GM23338 (cell line): ENCODE data around the gene BHLHE41. TPM values are rescaled to one million over a fixed set of nuclear protein-coding genes. Genes with fewer than 3 reads are reported as not detected.

Source experiments
- ATAC-seq: fragments of 200-7000 bp; cut with Tn5 transposase; 3 replicates; pipeline ENCODE4 v1.9.1; 2020
- DNase-seq: peaks from one replicate; pipeline ENCODE4 v3.0.0-alpha.2; 2015; ENCODE audit warnings: low spot score
- H2AFZ ChIP-seq: fragments of 200-600 bp; sonication (generic); 2 replicates; pipeline ENCODE4 v1.8.0; 2016; ENCODE audit warnings: antibody characterized with exemption, mild to moderate bottlenecking, moderate library complexity
- H3F3A ChIP-seq: fragments of 200-600 bp; sonication (generic); replicated peaks from 2 replicates; pipeline ENCODE4 v1.8.0; 2017; ENCODE audit warnings: antibody characterized with exemption, mixed run types, low read depth
- H3K27ac ChIP-seq: fragments of 200-600 bp; sonication (generic); 2 replicates; pipeline ENCODE4 v1.6.1; 2016; ENCODE audit warnings: low read depth
- H3K27me3 ChIP-seq: fragments of 200-600 bp; sonication (generic); 2 replicates; pipeline ENCODE4 v1.8.0; 2016; ENCODE audit warnings: mild to moderate bottlenecking, mixed run types, moderate library complexity; ENCODE audit not compliant: insufficient read depth
- H3K36me3 ChIP-seq: fragments of 200-600 bp; sonication (generic); 2 replicates; pipeline ENCODE4 v1.8.0; 2016; ENCODE audit warnings: mild to moderate bottlenecking; ENCODE audit not compliant: insufficient read depth
- H3K4me1 ChIP-seq: fragments of 200-600 bp; sonication (generic); 2 replicates; pipeline ENCODE4 v1.8.0; 2016; ENCODE audit warnings: mild to moderate bottlenecking, moderate library complexity; ENCODE audit not compliant: insufficient read depth
- H3K4me2 ChIP-seq: fragments of 200-600 bp; sonication (generic); 2 replicates; pipeline ENCODE4 v1.7.1; 2017; ENCODE audit warnings: mixed run types
- H3K4me3 ChIP-seq: fragments of 200-600 bp; sonication (generic); 2 replicates; pipeline ENCODE4 v1.6.1; 2016; ENCODE audit warnings: mixed run types
- H3K79me2 ChIP-seq: fragments of 200-600 bp; sonication (generic); replicated peaks from 2 replicates; pipeline ENCODE4 v1.8.0; 2017; ENCODE audit warnings: mild to moderate bottlenecking; ENCODE audit not compliant: insufficient read depth
- H3K9me2 ChIP-seq: fragments of 200-600 bp; sonication (generic); 2 replicates; pipeline ENCODE4 v1.8.0; 2017; ENCODE audit not compliant: insufficient read depth
- H4K20me1 ChIP-seq: fragments of 200-600 bp; sonication (generic); replicated peaks from 2 replicates; pipeline ENCODE4 v1.8.0; 2017; ENCODE audit warnings: mild to moderate bottlenecking; ENCODE audit not compliant: insufficient read depth
- H3K27ac Mint-ChIP-seq: 2 replicates; pipeline ENCODE4 v1.8.0; 2020; ENCODE audit warnings: inconsistent platforms, mild to moderate bottlenecking, moderate library complexity, mixed read lengths
- H3K27me3 Mint-ChIP-seq: 3 replicates; pipeline ENCODE4 v1.8.0; 2022; ENCODE audit warnings: low read depth, mild to moderate bottlenecking, moderate library complexity, mixed read lengths, inconsistent platforms; ENCODE audit not compliant: insufficient read depth, poor library complexity
- H3K36me3 Mint-ChIP-seq: 3 replicates; pipeline ENCODE4 v1.8.0; 2021; ENCODE audit warnings: low read depth, mild to moderate bottlenecking, inconsistent platforms, moderate library complexity, mixed read lengths
- H3K4me1 Mint-ChIP-seq: 3 replicates; pipeline ENCODE4 v1.8.0; 2020; ENCODE audit warnings: mild to moderate bottlenecking, inconsistent platforms, mixed read lengths
- H3K4me3 Mint-ChIP-seq: 3 replicates; pipeline ENCODE4 v1.8.0; 2021; ENCODE audit warnings: moderate library complexity, mild to moderate bottlenecking, inconsistent platforms, mixed read lengths
- H3K9me3 Mint-ChIP-seq: 3 replicates; pipeline ENCODE4 v1.8.0; 2020; ENCODE audit warnings: moderate library complexity, mild to moderate bottlenecking, inconsistent platforms, mixed read lengths
- CREB1 ChIP-seq: fragments of 250-450 bp; sonication (Bioruptor Pico); IDR thresholded peaks from 2 replicates; pipeline ENCODE4 v1.5.0; 2020; ENCODE audit warnings: low read depth, mild to moderate bottlenecking, moderate library complexity
- EZH2 ChIP-seq: fragments of 200-600 bp; sonication (generic); IDR thresholded peaks from one replicate; pipeline ENCODE4 v1.8.0; 2017; ENCODE audit warnings: antibody characterized with exemption, mild to moderate bottlenecking, low read depth; ENCODE audit not compliant: unreplicated experiment
- EZH2phosphoT487 ChIP-seq: fragments of 200-600 bp; sonication (generic); IDR thresholded peaks from one replicate; pipeline ENCODE4 v1.8.1; 2018; ENCODE audit warnings: antibody characterized with exemption; ENCODE audit not compliant: unreplicated experiment
- JUNB ChIP-seq: IDR thresholded peaks from one replicate; pipeline ENCODE4 v1.6.1; 2016; ENCODE audit warnings: antibody characterized with exemption; ENCODE audit not compliant: unreplicated experiment
- NANOG ChIP-seq: IDR thresholded peaks from 2 replicates; pipeline ENCODE4 v1.6.1; 2016; ENCODE audit warnings: antibody characterized with exemption, borderline replicate concordance
- POLR2AphosphoS5 ChIP-seq: IDR thresholded peaks from 2 replicates; pipeline ENCODE4 v1.6.1; 2016; ENCODE audit warnings: antibody characterized with exemption, low read depth
- STAT1 ChIP-seq: IDR thresholded peaks from one replicate; pipeline ENCODE4 v1.6.1; 2016; ENCODE audit warnings: antibody characterized with exemption; ENCODE audit not compliant: unreplicated experiment
- ZNF114 ChIP-seq: fragments of 250-450 bp; sonication (Bioruptor Pico); IDR thresholded peaks from 2 replicates; pipeline ENCODE4 v1.5.0; 2020; ENCODE audit warnings: mild to moderate bottlenecking, moderate library complexity
- ZNF331 ChIP-seq: fragments of 250-450 bp; sonication (Bioruptor Pico); IDR thresholded peaks from 2 replicates; pipeline ENCODE4 v1.5.0; 2020; ENCODE audit warnings: low read depth, mild to moderate bottlenecking, moderate library complexity
- polyA plus RNA-seq: library from polyadenylated mRNA; unstranded; fragments of >200 nt; fragmentation: Nextera tagmentation; extraction: Ambion mirVana; gene quantifications from 2 replicates; pipeline ENCODE4 v1.2.1, GENCODE V29; 2016
- total RNA-seq: library from RNA; depleted of rRNA; stranded (reverse); fragments of >200 nt; shearing (Covaris generic); gene quantifications from 2 replicates; pipeline ENCODE4 v1.2.3, GENCODE V29; 2014
- TF ChIP-seq, protein P1 (sequence below): IDR thresholded peaks from 2 replicates; pipeline ENCODE4 v1.6.1; 2016; ENCODE audit warnings: antibody characterized with exemption
- TF ChIP-seq, protein P2 (sequence below), 2 experiments: fragments of 200-600 bp in 1 of 2; sonication (generic) in 1 of 2; conservative IDR thresholded peaks; 2 replicates each; pipeline versions ENCODE4 v1.5.1 to v1.6.1; 2016 to 2017; ENCODE audit warnings: antibody characterized with exemption in 2 of 2, low read depth in 2 of 2, mild to moderate bottlenecking in 2 of 2, moderate library complexity in 1 of 2
- TF ChIP-seq, protein P3 (sequence below): fragments of 250-450 bp; sonication (Bioruptor Pico); IDR thresholded peaks from 2 replicates; pipeline ENCODE4 v1.5.0; 2020; ENCODE audit warnings: mild to moderate bottlenecking, moderate library complexity
- TF ChIP-seq, protein P4 (sequence below): IDR thresholded peaks from one replicate; pipeline ENCODE4 v1.6.1; 2018; ENCODE audit warnings: antibody characterized with exemption; ENCODE audit not compliant: unreplicated experiment

BHLHE41 gene
- total and polyA plus RNA-seq, 2 experiments from 2014 or later, result 1.6 to 2.9 TPM

DNA sequence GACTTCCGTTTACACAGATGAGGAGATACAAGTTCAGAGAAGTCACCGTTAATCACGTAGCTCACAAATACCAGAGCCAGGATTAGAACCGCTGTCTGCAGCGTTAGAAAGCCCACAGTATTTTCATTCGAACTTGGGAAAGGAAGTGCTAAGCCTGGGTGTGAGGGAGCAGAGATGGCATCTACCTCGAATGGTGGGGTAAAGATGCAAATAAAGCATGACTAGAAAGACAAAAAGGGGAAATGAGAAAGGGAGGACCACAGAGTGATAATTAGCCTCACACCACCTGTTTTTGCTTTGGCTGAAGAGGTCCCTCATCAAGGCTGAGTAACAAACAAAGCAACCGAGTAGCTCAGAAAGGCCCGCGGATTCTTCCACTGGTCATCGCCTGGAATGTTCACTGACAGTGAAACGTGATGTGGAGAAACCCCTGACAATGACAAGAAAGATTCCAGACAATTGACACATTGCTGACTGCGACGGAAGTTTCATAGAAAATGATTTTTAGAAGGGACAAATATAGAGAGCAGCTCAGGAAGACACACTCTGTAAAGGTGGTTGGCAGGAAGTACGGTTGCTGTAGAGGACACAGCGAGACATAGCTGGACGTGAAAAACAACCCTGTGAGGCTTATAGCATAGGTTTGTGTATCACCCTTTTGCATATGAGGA, 31.5 kb upstream of the BHLHE41 start:
- no peaks in the 10 kb centered on the region for H4K20me1 ChIP-seq
- peaks cover 31% of the 10 kb centered on the region for H3K4me1 Mint-ChIP-seq
- no peaks in the 10 kb centered on the region for H3F3A ChIP-seq
- no peaks in the 10 kb centered on the region for H3K36me3 ChIP-seq
- TF ChIP-seq STAT1, result no peak
- no peak for TF ChIP-seq JUNB
- no peak for TF ChIP-seq ZNF114 (CRISPR knock-in tag)
- TF ChIP-seq, protein P1, sequence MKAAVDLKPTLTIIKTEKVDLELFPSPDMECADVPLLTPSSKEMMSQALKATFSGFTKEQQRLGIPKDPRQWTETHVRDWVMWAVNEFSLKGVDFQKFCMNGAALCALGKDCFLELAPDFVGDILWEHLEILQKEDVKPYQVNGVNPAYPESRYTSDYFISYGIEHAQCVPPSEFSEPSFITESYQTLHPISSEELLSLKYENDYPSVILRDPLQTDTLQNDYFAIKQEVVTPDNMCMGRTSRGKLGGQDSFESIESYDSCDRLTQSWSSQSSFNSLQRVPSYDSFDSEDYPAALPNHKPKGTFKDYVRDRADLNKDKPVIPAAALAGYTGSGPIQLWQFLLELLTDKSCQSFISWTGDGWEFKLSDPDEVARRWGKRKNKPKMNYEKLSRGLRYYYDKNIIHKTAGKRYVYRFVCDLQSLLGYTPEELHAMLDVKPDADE, result no peak
- TF ChIP-seq NANOG, result no peak
- TF ChIP-seq EZH2, result no peak
- TF ChIP-seq POLR2AphosphoS5, result no peak
- TF ChIP-seq, protein P2, sequence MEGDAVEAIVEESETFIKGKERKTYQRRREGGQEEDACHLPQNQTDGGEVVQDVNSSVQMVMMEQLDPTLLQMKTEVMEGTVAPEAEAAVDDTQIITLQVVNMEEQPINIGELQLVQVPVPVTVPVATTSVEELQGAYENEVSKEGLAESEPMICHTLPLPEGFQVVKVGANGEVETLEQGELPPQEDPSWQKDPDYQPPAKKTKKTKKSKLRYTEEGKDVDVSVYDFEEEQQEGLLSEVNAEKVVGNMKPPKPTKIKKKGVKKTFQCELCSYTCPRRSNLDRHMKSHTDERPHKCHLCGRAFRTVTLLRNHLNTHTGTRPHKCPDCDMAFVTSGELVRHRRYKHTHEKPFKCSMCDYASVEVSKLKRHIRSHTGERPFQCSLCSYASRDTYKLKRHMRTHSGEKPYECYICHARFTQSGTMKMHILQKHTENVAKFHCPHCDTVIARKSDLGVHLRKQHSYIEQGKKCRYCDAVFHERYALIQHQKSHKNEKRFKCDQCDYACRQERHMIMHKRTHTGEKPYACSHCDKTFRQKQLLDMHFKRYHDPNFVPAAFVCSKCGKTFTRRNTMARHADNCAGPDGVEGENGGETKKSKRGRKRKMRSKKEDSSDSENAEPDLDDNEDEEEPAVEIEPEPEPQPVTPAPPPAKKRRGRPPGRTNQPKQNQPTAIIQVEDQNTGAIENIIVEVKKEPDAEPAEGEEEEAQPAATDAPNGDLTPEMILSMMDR (conservative IDR thresholded peaks at IDR 0.05; ENCODE audit: low read depth in 2 of 2), result no peak
- no peak for TF ChIP-seq EZH2phosphoT487
- TF ChIP-seq ZNF331 (CRISPR knock-in tag), result no peak
- TF ChIP-seq, protein P3, sequence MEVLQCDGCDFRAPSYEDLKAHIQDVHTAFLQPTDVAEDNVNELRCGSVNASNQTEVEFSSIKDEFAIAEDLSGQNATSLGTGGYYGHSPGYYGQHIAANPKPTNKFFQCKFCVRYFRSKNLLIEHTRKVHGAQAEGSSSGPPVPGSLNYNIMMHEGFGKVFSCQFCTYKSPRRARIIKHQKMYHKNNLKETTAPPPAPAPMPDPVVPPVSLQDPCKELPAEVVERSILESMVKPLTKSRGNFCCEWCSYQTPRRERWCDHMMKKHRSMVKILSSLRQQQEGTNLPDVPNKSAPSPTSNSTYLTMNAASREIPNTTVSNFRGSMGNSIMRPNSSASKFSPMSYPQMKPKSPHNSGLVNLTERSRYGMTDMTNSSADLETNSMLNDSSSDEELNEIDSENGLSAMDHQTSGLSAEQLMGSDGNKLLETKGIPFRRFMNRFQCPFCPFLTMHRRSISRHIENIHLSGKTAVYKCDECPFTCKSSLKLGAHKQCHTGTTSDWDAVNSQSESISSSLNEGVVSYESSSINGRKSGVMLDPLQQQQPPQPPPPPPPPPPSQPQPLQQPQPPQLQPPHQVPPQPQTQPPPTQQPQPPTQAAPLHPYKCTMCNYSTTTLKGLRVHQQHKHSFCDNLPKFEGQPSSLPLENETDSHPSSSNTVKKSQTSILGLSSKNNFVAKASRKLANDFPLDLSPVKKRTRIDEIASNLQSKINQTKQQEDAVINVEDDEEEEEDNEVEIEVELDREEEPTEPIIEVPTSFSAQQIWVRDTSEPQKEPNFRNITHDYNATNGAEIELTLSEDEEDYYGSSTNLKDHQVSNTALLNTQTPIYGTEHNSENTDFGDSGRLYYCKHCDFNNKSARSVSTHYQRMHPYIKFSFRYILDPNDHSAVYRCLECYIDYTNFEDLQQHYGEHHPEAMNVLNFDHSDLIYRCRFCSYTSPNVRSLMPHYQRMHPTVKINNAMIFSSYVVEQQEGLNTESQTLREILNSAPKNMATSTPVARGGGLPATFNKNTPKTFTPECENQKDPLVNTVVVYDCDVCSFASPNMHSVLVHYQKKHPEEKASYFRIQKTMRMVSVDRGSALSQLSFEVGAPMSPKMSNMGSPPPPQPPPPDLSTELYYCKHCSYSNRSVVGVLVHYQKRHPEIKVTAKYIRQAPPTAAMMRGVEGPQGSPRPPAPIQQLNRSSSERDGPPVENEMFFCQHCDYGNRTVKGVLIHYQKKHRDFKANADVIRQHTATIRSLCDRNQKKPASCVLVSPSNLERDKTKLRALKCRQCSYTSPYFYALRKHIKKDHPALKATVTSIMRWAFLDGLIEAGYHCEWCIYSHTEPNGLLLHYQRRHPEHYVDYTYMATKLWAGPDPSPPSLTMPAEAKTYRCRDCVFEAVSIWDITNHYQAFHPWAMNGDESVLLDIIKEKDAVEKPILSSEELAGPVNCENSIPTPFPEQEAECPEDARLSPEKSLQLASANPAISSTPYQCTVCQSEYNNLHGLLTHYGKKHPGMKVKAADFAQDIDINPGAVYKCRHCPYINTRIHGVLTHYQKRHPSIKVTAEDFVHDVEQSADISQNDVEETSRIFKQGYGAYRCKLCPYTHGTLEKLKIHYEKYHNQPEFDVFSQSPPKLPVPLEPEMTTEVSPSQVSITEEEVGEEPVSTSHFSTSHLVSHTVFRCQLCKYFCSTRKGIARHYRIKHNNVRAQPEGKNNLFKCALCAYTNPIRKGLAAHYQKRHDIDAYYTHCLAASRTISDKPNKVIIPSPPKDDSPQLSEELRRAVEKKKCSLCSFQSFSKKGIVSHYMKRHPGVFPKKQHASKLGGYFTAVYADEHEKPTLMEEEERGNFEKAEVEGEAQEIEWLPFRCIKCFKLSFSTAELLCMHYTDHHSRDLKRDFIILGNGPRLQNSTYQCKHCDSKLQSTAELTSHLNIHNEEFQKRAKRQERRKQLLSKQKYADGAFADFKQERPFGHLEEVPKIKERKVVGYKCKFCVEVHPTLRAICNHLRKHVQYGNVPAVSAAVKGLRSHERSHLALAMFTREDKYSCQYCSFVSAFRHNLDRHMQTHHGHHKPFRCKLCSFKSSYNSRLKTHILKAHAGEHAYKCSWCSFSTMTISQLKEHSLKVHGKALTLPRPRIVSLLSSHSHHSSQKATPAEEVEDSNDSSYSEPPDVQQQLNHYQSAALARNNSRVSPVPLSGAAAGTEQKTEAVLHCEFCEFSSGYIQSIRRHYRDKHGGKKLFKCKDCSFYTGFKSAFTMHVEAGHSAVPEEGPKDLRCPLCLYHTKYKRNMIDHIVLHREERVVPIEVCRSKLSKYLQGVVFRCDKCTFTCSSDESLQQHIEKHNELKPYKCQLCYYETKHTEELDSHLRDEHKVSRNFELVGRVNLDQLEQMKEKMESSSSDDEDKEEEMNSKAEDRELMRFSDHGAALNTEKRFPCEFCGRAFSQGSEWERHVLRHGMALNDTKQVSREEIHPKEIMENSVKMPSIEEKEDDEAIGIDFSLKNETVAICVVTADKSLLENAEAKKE (CRISPR knock-in tag), result no peak
- no peak for TF ChIP-seq CREB1 (CRISPR knock-in tag)
- TF ChIP-seq, protein P4, sequence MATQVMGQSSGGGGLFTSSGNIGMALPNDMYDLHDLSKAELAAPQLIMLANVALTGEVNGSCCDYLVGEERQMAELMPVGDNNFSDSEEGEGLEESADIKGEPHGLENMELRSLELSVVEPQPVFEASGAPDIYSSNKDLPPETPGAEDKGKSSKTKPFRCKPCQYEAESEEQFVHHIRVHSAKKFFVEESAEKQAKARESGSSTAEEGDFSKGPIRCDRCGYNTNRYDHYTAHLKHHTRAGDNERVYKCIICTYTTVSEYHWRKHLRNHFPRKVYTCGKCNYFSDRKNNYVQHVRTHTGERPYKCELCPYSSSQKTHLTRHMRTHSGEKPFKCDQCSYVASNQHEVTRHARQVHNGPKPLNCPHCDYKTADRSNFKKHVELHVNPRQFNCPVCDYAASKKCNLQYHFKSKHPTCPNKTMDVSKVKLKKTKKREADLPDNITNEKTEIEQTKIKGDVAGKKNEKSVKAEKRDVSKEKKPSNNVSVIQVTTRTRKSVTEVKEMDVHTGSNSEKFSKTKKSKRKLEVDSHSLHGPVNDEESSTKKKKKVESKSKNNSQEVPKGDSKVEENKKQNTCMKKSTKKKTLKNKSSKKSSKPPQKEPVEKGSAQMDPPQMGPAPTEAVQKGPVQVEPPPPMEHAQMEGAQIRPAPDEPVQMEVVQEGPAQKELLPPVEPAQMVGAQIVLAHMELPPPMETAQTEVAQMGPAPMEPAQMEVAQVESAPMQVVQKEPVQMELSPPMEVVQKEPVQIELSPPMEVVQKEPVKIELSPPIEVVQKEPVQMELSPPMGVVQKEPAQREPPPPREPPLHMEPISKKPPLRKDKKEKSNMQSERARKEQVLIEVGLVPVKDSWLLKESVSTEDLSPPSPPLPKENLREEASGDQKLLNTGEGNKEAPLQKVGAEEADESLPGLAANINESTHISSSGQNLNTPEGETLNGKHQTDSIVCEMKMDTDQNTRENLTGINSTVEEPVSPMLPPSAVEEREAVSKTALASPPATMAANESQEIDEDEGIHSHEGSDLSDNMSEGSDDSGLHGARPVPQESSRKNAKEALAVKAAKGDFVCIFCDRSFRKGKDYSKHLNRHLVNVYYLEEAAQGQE, result no peak
- H3K36me3 Mint-ChIP-seq, result no peaks in the 10 kb centered on the region
- peaks cover 6% of the 10 kb centered on the region for H3K27me3 Mint-ChIP-seq
- H3K4me2 ChIP-seq, result no peak overlapping the region
- H3K27ac Mint-ChIP-seq, result no peak overlapping the region
- no peak overlapping the region for H3K4me3 ChIP-seq
- no peaks in the 10 kb centered on the region; the same call in 2 of the 3 replicates for H3K9me3 Mint-ChIP-seq
- H3K27me3 ChIP-seq, result no peaks in the 10 kb centered on the region
- H3K9me2 ChIP-seq, result peaks cover 8% of the 10 kb centered on the region; the same call in 1 of the 2 replicates
- no peak overlapping the region for H3K27ac ChIP-seq
- DNase-seq, result no peak
- H3K4me1 ChIP-seq, result peaks cover 6% of the 10 kb centered on the region
- peak overlapping the region; percentile 48; the same call in 1 of the 2 replicates for H2AFZ ChIP-seq
- H3K79me2 ChIP-seq, result no peaks in the 10 kb centered on the region
- no peak overlapping the region for H3K4me3 Mint-ChIP-seq
- no peak for ATAC-seq
